CD8-positive, alpha-beta memory T cell (primary cell): ENCODE measurements around the gene MOBP. TPM values are rescaled to one million over a fixed set of nuclear protein-coding genes. Genes with fewer than 3 reads are reported as not detected.

Source experiments
- CTCF ChIA-PET: fragments of 350-600 bp; sonication (Branson Sonifier 250); formaldehyde crosslinking; loops from one replicate; lab custom pipeline; 2021; ENCODE audit warnings: antibody characterized with exemption; lab: Charles Lee
- POLR2A ChIA-PET: fragments of 350-600 bp; sonication (Branson Sonifier 250); formaldehyde crosslinking; loops from one replicate; lab custom pipeline; 2021; ENCODE audit warnings: antibody characterized with exemption; lab: Charles Lee
- DNase-seq, 5 donors: peaks; one replicate each; pipeline versions ENCODE4 v3.0.0 to v3.0.0-alpha.2; 2020 to 2022; ENCODE audit warnings: mixed read lengths in 1 of 5
- H3K27ac ChIP-seq: one replicate; pipeline ENCODE4 v1.7.0; 2013; ENCODE audit warnings: low read depth, mild to moderate bottlenecking, low read length, moderate library complexity
- H3K27me3 ChIP-seq: 2 replicates; pipeline ENCODE4 v1.7.0; 2013; ENCODE audit warnings: low read length, mild to moderate bottlenecking; ENCODE audit not compliant: insufficient read depth, poor library complexity, severe bottlenecking
- H3K36me3 ChIP-seq: 2 replicates; pipeline ENCODE4 v1.7.0; 2013; ENCODE audit warnings: mild to moderate bottlenecking, low read length, moderate library complexity; ENCODE audit not compliant: insufficient read depth
- H3K4me1 ChIP-seq: 2 replicates; pipeline ENCODE4 v1.7.0; 2013; ENCODE audit warnings: mild to moderate bottlenecking, low read length, moderate library complexity; ENCODE audit not compliant: insufficient read depth
- H3K4me3 ChIP-seq: 2 replicates; pipeline ENCODE4 v1.7.0; 2013; ENCODE audit warnings: mild to moderate bottlenecking, low read length
- H3K9me3 ChIP-seq: 2 replicates; pipeline ENCODE4 v1.7.0; 2013; ENCODE audit warnings: mild to moderate bottlenecking, low read length
- H3K27ac Mint-ChIP-seq, 8 donors: one replicate each; pipeline ENCODE4 v1.8.0; 2020 to 2021; ENCODE audit warnings: mixed read lengths in 8 of 8, mild to moderate bottlenecking in 6 of 8, inconsistent platforms in 3 of 8, moderate library complexity in 3 of 8
- H3K27me3 Mint-ChIP-seq, 2 donors: one replicate each; pipeline ENCODE4 v1.8.0; 2020 to 2021; ENCODE audit warnings: mixed read lengths in 2 of 2, mild to moderate bottlenecking in 1 of 2, moderate library complexity in 1 of 2
- H3K36me3 Mint-ChIP-seq, 3 donors: one replicate each; pipeline ENCODE4 v1.8.0; 2020 to 2021; ENCODE audit warnings: mixed read lengths in 3 of 3, inconsistent platforms in 1 of 3, mild to moderate bottlenecking in 1 of 3
- H3K4me1 Mint-ChIP-seq, 3 donors: one replicate each; pipeline ENCODE4 v1.8.0; 2020 to 2021; ENCODE audit warnings: mixed read lengths in 3 of 3, inconsistent platforms in 1 of 3, mild to moderate bottlenecking in 1 of 3
- H3K4me3 Mint-ChIP-seq, 7 donors: one replicate each; pipeline ENCODE4 v1.8.0; 2020 to 2021; ENCODE audit warnings: mixed read lengths in 7 of 7, mild to moderate bottlenecking in 6 of 7, moderate library complexity in 4 of 7, inconsistent platforms in 2 of 7
- H3K9me3 Mint-ChIP-seq, 5 donors: one replicate each; pipeline ENCODE4 v1.8.0; 2020 to 2022; ENCODE audit warnings: mixed read lengths in 5 of 5, mild to moderate bottlenecking in 3 of 5, moderate library complexity in 2 of 5, inconsistent platforms in 1 of 5
- polyA plus RNA-seq: library from polyadenylated mRNA; unstranded; fragments of 300-500 nt; fragmentation: Illumina TruSeq; gene quantifications from one replicate; pipeline ENCODE4 v1.2.3, GENCODE V29; 2021
- total RNA-seq, 2 experiments: library from RNA; stranded (reverse); gene quantifications; one replicate each; pipeline ENCODE4 v1.2.3, GENCODE V29; 2021

Gene MOBP
- total and polyA plus RNA-seq, 3 experiments from 2014 or later = not detected

DNA sequence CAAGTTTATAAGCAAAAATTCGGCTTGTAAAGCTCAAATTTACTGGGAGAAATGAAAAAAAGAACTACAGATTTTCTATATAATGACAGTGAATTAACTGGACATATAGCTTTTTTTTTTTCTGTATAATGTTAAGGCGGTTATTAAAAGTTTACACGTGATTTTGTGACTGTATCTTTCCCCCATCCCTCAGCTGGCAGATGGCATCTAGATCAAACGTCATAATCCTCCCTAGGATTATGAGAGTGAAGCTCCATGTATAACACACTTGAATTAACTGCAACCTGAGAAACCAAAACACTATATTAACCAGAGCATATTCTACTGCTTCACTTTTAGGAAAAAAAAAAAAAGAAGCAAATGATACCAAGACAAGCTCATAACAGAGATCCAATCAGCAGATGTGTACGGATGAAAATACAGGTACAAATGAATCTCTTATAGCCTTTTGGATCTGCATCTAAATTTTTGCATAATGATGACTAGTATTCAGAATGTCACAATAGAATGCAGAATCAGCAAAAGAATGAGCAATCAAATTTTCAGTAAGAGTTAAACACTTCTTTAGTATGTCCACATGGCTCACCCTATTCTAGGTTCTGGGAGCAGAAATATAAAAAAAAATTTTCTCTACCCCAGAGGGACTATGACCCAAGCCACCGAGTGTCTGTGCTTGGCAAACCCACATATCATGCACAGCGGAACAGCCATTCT is 12.4 kb downstream of the MOBP start:
- no peak for DNase-seq
- H3K27ac ChIP-seq = no peak overlapping the region
- H3K36me3 ChIP-seq = no peaks in the 10 kb centered on the region
- H3K9me3 ChIP-seq = no peaks in the 10 kb centered on the region
- Mint-ChIP-seq H3K27me3 (peaks cover 0 to 11% of the 10 kb centered on the region in 2 donors), H3K4me3 (no peak overlapping the region), H3K36me3 (no peaks in the 10 kb centered on the region), H3K27ac (peak overlapping the region in 1 of 8 donors; percentile 12), H3K9me3 (peaks cover 0 to 9% (median 4%) of the 10 kb centered on the region in 5 donors), H3K4me1 (no peaks in the 10 kb centered on the region)
- no peaks in the 10 kb centered on the region for H3K4me1 ChIP-seq
- no peak overlapping the region for H3K4me3 ChIP-seq
- ChIA-PET POLR2A (no interaction called here), CTCF (no interaction called here)
- no peaks in the 10 kb centered on the region for H3K27me3 ChIP-seq

DNA sequence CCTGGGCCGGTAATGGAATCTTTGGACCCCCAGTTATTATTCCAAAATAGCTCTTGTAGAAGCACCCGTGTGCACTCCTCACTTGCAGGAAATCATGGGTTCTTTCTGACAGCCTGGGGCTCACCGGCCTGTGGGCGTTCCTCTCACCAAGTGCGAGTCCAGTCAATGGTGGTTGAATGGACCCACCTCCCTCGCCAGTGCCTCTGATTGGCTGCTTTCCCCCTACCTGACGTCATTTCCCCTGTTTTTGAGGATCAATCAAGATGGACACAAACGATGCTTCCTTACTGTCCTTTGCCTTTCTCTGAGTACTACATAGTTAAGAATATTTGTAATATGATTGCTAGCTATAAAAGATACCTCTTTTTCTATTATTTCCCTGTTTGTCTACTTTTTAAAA is 18.1 kb downstream of the MOBP start:
- H3K9me3 ChIP-seq = no peaks in the 10 kb centered on the region
- CTCF ChIA-PET = no interaction called here
- Mint-ChIP-seq H3K27ac (no peak overlapping the region), H3K9me3 (no peaks in the 10 kb centered on the region), H3K36me3 (no peaks in the 10 kb centered on the region), H3K27me3 (peaks cover 3 to 14% of the 10 kb centered on the region in 2 donors), H3K4me1 (no peaks in the 10 kb centered on the region), H3K4me3 (no peak overlapping the region)
- H3K27ac ChIP-seq = no peak overlapping the region
- POLR2A ChIA-PET = no interaction called here
- H3K27me3 ChIP-seq = no peaks in the 10 kb centered on the region
- no peaks in the 10 kb centered on the region for H3K36me3 ChIP-seq
- H3K4me3 ChIP-seq = no peak overlapping the region
- H3K4me1 ChIP-seq = no peaks in the 10 kb centered on the region
- DNase-seq = no peak

DNA sequence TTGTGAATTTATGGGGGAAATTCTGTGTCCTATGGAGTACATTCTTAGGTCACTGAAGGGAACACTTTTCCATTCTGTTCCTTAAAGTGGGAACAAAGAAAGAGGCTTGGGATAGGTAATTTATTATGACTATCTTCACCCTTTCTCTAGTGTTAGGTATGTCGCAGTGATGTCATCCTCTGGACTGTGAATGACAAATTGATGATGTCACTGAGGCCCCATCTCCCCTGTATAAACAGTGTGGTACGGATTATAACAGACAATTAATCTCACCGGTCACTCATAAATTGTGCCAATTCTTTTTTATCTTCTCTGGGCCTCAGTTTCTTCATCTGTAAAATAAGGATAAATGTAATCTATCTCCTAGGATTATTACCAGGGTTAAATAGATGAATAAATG is 23.5 kb downstream of the MOBP start:
- POLR2A ChIA-PET = no interaction called here
- no peaks in the 10 kb centered on the region for H3K9me3 Mint-ChIP-seq

DNA sequence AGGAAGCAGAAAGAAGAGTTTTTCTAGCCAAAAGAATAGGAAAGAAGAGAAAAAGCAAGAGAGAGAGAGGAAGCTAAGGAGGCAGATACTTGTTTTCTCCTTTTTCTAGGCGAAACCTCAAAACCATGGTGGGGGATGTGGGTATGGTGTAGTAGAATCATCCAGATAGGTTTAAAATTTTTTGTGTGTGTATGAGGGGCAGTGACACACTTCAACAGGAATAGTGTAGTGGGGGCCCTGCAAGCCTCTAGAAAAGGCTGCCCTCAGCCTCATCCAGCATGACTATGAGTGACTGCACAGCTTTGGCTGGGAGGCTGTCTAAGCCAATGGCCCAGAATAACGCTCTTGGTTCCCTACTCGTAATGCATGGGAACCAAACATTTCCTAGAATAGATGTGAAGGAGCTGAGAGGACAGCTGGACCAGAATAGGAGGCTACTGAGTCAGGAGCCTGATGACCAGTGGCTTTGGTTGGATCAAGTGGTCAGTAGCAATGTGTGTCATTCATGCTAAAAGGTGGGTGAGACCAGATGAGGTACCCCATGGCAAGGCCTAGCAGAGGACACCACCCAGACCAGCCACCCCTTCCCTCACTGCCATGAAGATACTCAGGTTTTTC is 24.4 kb downstream of the MOBP start:
- H3K4me1 ChIP-seq = no peaks in the 10 kb centered on the region
- no peaks in the 10 kb centered on the region for H3K27me3 ChIP-seq
- peaks cover 0 to 12% (median 0%) of the 10 kb centered on the region in 3 donors for H3K4me1 Mint-ChIP-seq
- CTCF ChIA-PET = no interaction called here
- H3K9me3 ChIP-seq = no peaks in the 10 kb centered on the region
- H3K27ac Mint-ChIP-seq = no peak overlapping the region
- no peak for DNase-seq
- H3K4me3 ChIP-seq = no peak overlapping the region
- no peak overlapping the region for H3K4me3 Mint-ChIP-seq
- peaks cover 5 to 41% of the 10 kb centered on the region in 2 donors for H3K27me3 Mint-ChIP-seq
- H3K27ac ChIP-seq = no peak overlapping the region
- POLR2A ChIA-PET = interaction anchor here (0.7 kb wide), 1 partner anchor 50 kb away, joined by 3 read pairs; no protein-coding TSS in a partner anchor
- no peaks in the 10 kb centered on the region for H3K36me3 ChIP-seq
- no peaks in the 10 kb centered on the region for H3K36me3 Mint-ChIP-seq
- H3K9me3 Mint-ChIP-seq = no peaks in the 10 kb centered on the region

More for the DNA sequence above, 23.5 kb downstream of the MOBP start:
- CTCF ChIA-PET = no interaction called here
- Histone ChIP-seq H3K4me1 (no peaks in the 10 kb centered on the region), H3K27ac (no peak overlapping the region), H3K9me3 (no peaks in the 10 kb centered on the region), H3K27me3 (no peaks in the 10 kb centered on the region), H3K36me3 (no peaks in the 10 kb centered on the region), H3K4me3 (no peak overlapping the region)
- DNase-seq = no peak
- no peaks in the 10 kb centered on the region for H3K36me3 Mint-ChIP-seq
- peaks cover 5 to 41% of the 10 kb centered on the region in 2 donors for H3K27me3 Mint-ChIP-seq
- no peak overlapping the region for H3K27ac Mint-ChIP-seq
- H3K4me1 Mint-ChIP-seq = peaks cover 0 to 12% (median 0%) of the 10 kb centered on the region in 3 donors
- H3K4me3 Mint-ChIP-seq = no peak overlapping the region

DNA sequence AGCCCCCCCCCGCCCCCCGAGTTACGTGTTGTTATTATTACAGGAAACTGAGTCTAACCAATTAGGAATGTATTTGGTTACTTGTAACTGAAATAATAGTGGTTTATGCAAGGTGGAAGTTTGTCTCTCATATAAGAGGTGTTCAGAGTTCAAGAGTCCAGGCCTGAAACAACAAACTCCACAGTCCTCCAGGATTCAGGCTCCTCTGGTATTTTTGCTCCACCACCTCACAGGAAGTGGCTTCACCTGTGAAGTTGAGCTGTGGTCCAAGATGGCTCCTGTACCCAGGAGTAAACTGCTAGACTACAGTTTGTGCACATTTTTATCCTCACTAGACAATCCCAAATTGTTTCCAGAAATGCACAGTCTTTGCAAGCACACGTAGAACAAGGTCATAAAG is 27.3 kb downstream of the MOBP start:
- Mint-ChIP-seq H3K36me3 (no peaks in the 10 kb centered on the region), H3K9me3 (no peaks in the 10 kb centered on the region), H3K27me3 (peaks cover 12 to 48% of the 10 kb centered on the region in 2 donors), H3K4me3 (no peak overlapping the region), H3K4me1 (peaks cover 0 to 19% (median 0%) of the 10 kb centered on the region in 3 donors), H3K27ac (no peak overlapping the region)
- no peak overlapping the region for H3K27ac ChIP-seq
- H3K4me3 ChIP-seq = no peak overlapping the region
- H3K9me3 ChIP-seq = no peaks in the 10 kb centered on the region
- POLR2A ChIA-PET = no interaction called here
- no peak for DNase-seq
- no peaks in the 10 kb centered on the region for H3K4me1 ChIP-seq
- H3K27me3 ChIP-seq = peaks cover 6% of the 10 kb centered on the region
- CTCF ChIA-PET = no interaction called here
- no peaks in the 10 kb centered on the region for H3K36me3 ChIP-seq

DNA sequence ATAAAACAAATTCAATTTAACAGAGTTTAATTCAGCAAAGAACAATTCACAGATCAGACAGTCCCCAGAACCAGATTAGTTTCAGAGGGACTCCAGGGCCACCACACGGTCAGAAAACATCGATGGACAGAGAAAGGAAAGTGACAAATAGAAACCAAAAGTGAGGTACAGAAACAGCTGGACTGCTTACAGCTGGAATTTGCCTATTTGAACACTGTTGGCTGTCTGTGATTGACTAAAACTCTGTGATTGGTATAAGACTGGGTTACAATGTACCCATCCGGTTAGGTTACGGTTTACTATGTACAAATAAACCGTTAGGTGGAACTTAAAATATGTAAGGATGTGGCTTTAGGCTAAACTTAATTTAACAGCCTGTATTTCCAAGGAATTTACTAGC is 30.3 kb downstream of the MOBP start:
- Histone ChIP-seq H3K9me3 (no peaks in the 10 kb centered on the region), H3K4me1 (no peaks in the 10 kb centered on the region), H3K36me3 (no peaks in the 10 kb centered on the region), H3K4me3 (no peak overlapping the region), H3K27ac (no peak overlapping the region), H3K27me3 (peaks cover 9% of the 10 kb centered on the region)
- Mint-ChIP-seq H3K4me1 (peaks cover 0 to 19% (median under 1%) of the 10 kb centered on the region in 3 donors), H3K27ac (no peak overlapping the region), H3K36me3 (no peaks in the 10 kb centered on the region), H3K4me3 (no peak overlapping the region), H3K9me3 (no peaks in the 10 kb centered on the region), H3K27me3 (peaks cover 19 to 51% of the 10 kb centered on the region in 2 donors)
- POLR2A ChIA-PET = no interaction called here
- no peak for DNase-seq
- CTCF ChIA-PET = interaction anchor here (1.6 kb wide), 1 partner anchor 10 kb away, joined by 4 read pairs; no protein-coding TSS in a partner anchor

DNA sequence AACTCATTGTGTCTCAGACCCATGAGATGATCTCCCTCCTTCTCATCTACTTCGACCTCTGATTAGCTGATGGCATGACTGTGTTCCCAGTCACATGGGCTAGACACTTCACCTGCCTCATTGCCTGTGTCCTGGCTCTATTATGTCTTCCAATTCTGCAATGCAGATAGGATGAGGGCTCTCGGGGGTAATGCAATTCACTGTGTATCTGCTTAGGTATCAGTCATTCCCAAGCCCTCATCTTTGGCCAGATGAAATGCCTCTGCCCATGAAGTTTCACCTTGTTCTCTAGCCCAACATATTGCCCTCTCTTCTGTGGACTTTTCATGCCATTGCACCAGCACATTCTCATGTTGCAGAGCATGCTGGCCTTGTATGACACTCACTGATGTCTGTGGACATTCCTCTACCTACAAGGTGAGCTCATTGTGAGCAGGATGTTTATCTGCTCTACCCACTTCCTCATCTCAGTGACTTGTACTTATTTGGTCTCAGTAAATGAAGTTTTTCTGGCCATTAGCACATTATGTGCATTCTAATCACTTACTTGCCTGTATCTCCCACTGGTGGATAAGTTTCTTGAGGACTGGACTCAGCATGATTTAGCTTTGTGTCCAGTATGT is 32.3 kb downstream of the MOBP start:
- DNase-seq = no peak
- Mint-ChIP-seq H3K9me3 (peaks cover 0 to 2% (median 0%) of the 10 kb centered on the region in 5 donors), H3K27ac (no peak overlapping the region), H3K4me1 (peaks cover 0 to 19% (median 3%) of the 10 kb centered on the region in 3 donors), H3K4me3 (no peak overlapping the region), H3K36me3 (no peaks in the 10 kb centered on the region), H3K27me3 (peaks cover 26 to 51% of the 10 kb centered on the region in 2 donors)
- Histone ChIP-seq H3K27ac (no peak overlapping the region), H3K27me3 (peaks cover 9% of the 10 kb centered on the region), H3K9me3 (no peaks in the 10 kb centered on the region), H3K4me1 (no peaks in the 10 kb centered on the region), H3K36me3 (no peaks in the 10 kb centered on the region), H3K4me3 (no peak overlapping the region)
- ChIA-PET CTCF (interaction anchor here (1.6 kb wide), 1 partner anchor 8 kb away, joined by 4 read pairs; no protein-coding TSS in a partner anchor), POLR2A (interaction anchor here (0.6 kb wide), 1 partner anchor 90 kb away, joined by 7 read pairs; no protein-coding TSS in a partner anchor)

DNA sequence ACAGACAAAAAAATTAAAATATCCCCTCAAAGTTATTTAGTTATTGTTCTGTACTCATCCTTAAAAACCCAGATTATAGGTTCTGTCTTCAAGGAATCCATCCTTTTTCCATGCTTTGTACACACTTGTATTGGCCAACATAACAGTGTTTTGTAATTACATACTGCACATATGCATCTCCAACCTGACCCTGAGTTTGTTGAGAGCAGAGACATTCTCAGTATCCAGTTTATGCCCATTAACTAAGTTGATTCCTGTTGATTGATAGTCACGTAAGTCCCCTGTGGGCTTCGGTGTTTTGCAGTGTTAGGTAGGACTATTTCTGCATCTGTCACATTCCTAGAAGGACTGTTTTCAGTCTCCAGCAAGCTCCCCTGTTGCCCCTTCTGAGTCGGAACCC is 33.6 kb downstream of the MOBP start:
- Mint-ChIP-seq H3K27me3 (peaks cover 26 to 51% of the 10 kb centered on the region in 2 donors), H3K27ac (no peak overlapping the region), H3K4me1 (peaks cover 0 to 7% (median 3%) of the 10 kb centered on the region in 3 donors), H3K9me3 (peaks cover 0 to 2% (median 0%) of the 10 kb centered on the region in 5 donors), H3K4me3 (no peak overlapping the region), H3K36me3 (no peaks in the 10 kb centered on the region)
- ChIA-PET POLR2A (no interaction called here), CTCF (no interaction called here)
- DNase-seq = no peak
- Histone ChIP-seq H3K4me1 (no peaks in the 10 kb centered on the region), H3K36me3 (no peaks in the 10 kb centered on the region), H3K9me3 (no peaks in the 10 kb centered on the region), H3K27me3 (peaks cover 9% of the 10 kb centered on the region), H3K4me3 (no peak overlapping the region), H3K27ac (no peak overlapping the region)
